GM08714 (cell line): Measurements from ENCODE around the gene RAB11FIP3.
"Not testable (repeated sequence)": the region's sequence is repeated elsewhere in the genome, so short reads cannot be mapped to it uniquely, and the experiment has no call there.

Experiments used
- H3K4me3 ChIP-seq: fragments of 200-500 bp; sonication (Bioruptor generic); 2 replicates; pipeline ENCODE4 v1.5.1; 2014; ENCODE audit warnings: mild to moderate bottlenecking, low read length, inconsistent platforms
- ZNF274 ChIP-seq: IDR thresholded peaks from 2 replicates; pipeline ENCODE4 v1.6.1; 2012; ENCODE audit warnings: mild to moderate bottlenecking, low read depth, low read length

RAB11FIP3 gene

GRCh38 chr16:476039-476438 is 50.6 kb downstream of the RAB11FIP3 start:
- H3K4me3 ChIP-seq, result no peak overlapping the region

GRCh38 chr16:477301-478157 is 52.1 kb downstream of the RAB11FIP3 start:
- no peak overlapping the region for H3K4me3 ChIP-seq
- no peak for TF ChIP-seq ZNF274

More at GRCh38 chr16:476039-476438, 50.6 kb downstream of the RAB11FIP3 start:
- no peak for TF ChIP-seq ZNF274

GRCh38 chr16:478287-478686 is 52.8 kb downstream of the RAB11FIP3 start:
- H3K4me3 ChIP-seq, result not testable (repeated sequence)

GRCh38 chr16:482468-483185 is 57.2 kb downstream of the RAB11FIP3 start:
- H3K4me3 ChIP-seq, result no peak overlapping the region
- TF ChIP-seq ZNF274, result no peak

- no peak overlapping the region for H3K4me3 ChIP-seq
- TF ChIP-seq ZNF274, result no peak
Observed at GRCh38 chr16:483341-484075, 58.1 kb downstream of the RAB11FIP3 start.

- no peak for TF ChIP-seq ZNF274
- H3K4me3 ChIP-seq, result no peak overlapping the region
Observed at GRCh38 chr16:489606-490005, 64.2 kb downstream of the RAB11FIP3 start.

GRCh38 chr16:490768-491167 is 65.3 kb downstream of the RAB11FIP3 start:
- no peak for TF ChIP-seq ZNF274
- H3K4me3 ChIP-seq, result no peak overlapping the region

GRCh38 chr16:491220-491919 is 65.9 kb downstream of the RAB11FIP3 start:
- no peak for TF ChIP-seq ZNF274
- H3K4me3 ChIP-seq, result no peak overlapping the region

- no peak overlapping the region for H3K4me3 ChIP-seq
- TF ChIP-seq ZNF274, result no peak
Observed at GRCh38 chr16:492211-492875, 66.9 kb downstream of the RAB11FIP3 start.

GRCh38 chr16:494676-495075 is 69.2 kb downstream of the RAB11FIP3 start:
- H3K4me3 ChIP-seq, result not testable (repeated sequence)

- no peak for TF ChIP-seq ZNF274
- H3K4me3 ChIP-seq, result no peak overlapping the region
Observed at GRCh38 chr16:495127-495748, 69.8 kb downstream of the RAB11FIP3 start.

- TF ChIP-seq ZNF274, result no peak
Observed at GRCh38 chr16:496097-496886, 70.8 kb downstream of the RAB11FIP3 start.

More at GRCh38 chr16:496097-496886, 70.8 kb downstream of the RAB11FIP3 start:
- no peak overlapping the region for H3K4me3 ChIP-seq
